CD14-positive monocyte (primary cell): Measurements from ENCODE around the gene UGT1A3. TPM values are rescaled to one million over a fixed set of nuclear protein-coding genes. Genes with fewer than 3 reads are reported as not detected.

ENCODE experiments used
- DNase-seq, 3 donors: peaks; one replicate each; pipeline ENCODE4 v3.0.0-alpha.2; 2011 to 2022
- H2AFZ ChIP-seq: 2 replicates; pipeline ENCODE4 v1.6.0; 2012; ENCODE audit warnings: mild to moderate bottlenecking, low read depth, low read length, inconsistent platforms; ENCODE audit not compliant: insufficient read depth, poor library complexity, severe bottlenecking
- H3K27ac ChIP-seq, 2 donors: 1 replicate in 1 of 2; 2 replicates in 1 of 2; pipeline ENCODE4 v1.5.1; 2012 to 2013; ENCODE audit warnings: low read length in 2 of 2, control low read depth in 1 of 2, inconsistent platforms in 1 of 2, low read depth in 1 of 2, mild to moderate bottlenecking in 1 of 2
- H3K27me3 ChIP-seq, 2 donors: one replicate each; pipeline versions ENCODE4 v1.6.0 to v1.6.1; 2011 to 2013; ENCODE audit warnings: low read length in 2 of 2; ENCODE audit not compliant: control insufficient read depth in 2 of 2, insufficient read depth in 2 of 2
- H3K36me3 ChIP-seq, 2 donors: replicated peaks in 1 of 2; 1 replicate in 1 of 2; 2 replicates in 1 of 2; pipeline versions ENCODE4 v1.5.1 to v1.6.1; 2012 to 2013; ENCODE audit warnings: low read length in 2 of 2, control low read depth in 1 of 2, inconsistent platforms in 1 of 2, mild to moderate bottlenecking in 1 of 2; ENCODE audit not compliant: insufficient read depth in 2 of 2, control insufficient read depth in 1 of 2
- H3K4me1 ChIP-seq, 2 donors: 1 replicate in 1 of 2; 2 replicates in 1 of 2; pipeline versions ENCODE4 v1.5.1 to v1.6.1; 2012 to 2013; ENCODE audit warnings: low read length in 2 of 2, control low read depth in 1 of 2, inconsistent platforms in 1 of 2, mild to moderate bottlenecking in 1 of 2, moderate library complexity in 1 of 2; ENCODE audit not compliant: insufficient read depth in 2 of 2, control insufficient read depth in 1 of 2
- H3K4me2 ChIP-seq: replicated peaks from 2 replicates; pipeline ENCODE3; 2012; ENCODE audit warnings: low read length, moderate library complexity, mild to moderate bottlenecking; ENCODE audit not compliant: poor library complexity, severe bottlenecking; ENCODE audit errors: extremely low read depth
- H3K4me3 ChIP-seq, 3 experiments: fragments of 200-600 bp in 1 of 3; sonication (generic) in 1 of 3; replicated peaks in 1 of 3; 1 replicate in 2 of 3; 2 replicates in 1 of 3; pipeline ENCODE4 v1.5.1; 2011 to 2013; ENCODE audit warnings: low read length in 3 of 3, mild to moderate bottlenecking in 3 of 3, control low read depth in 2 of 3, low read depth in 2 of 3, inconsistent platforms in 1 of 3, moderate library complexity in 1 of 3
- H3K79me2 ChIP-seq: 2 replicates; pipeline ENCODE4 v1.6.0; 2012; ENCODE audit warnings: mild to moderate bottlenecking, control low read depth, inconsistent platforms, low read length, moderate library complexity; ENCODE audit not compliant: insufficient read depth
- H3K9ac ChIP-seq: 2 replicates; pipeline ENCODE4 v1.6.0; 2017; ENCODE audit warnings: low read length, mild to moderate bottlenecking; ENCODE audit not compliant: insufficient read depth, poor library complexity, severe bottlenecking
- H3K9me3 ChIP-seq, 2 donors: replicated peaks in 1 of 2; 1 replicate in 1 of 2; 2 replicates in 1 of 2; pipeline versions ENCODE4 v1.5.1 to v1.6.1; 2012 to 2013; ENCODE audit warnings: low read length in 2 of 2, control low read depth in 1 of 2; ENCODE audit not compliant: control insufficient read depth in 1 of 2, insufficient read depth in 1 of 2
- H4K20me1 ChIP-seq: 2 replicates; pipeline ENCODE4 v1.6.0; 2012; ENCODE audit warnings: mild to moderate bottlenecking, low read length, control low read depth, moderate library complexity; ENCODE audit not compliant: insufficient read depth
- H3K27ac Mint-ChIP-seq, 7 donors: one replicate each; pipeline ENCODE4 v1.8.0; 2020; ENCODE audit warnings: mild to moderate bottlenecking in 7 of 7, mixed read lengths in 7 of 7, moderate library complexity in 6 of 7, inconsistent platforms in 2 of 7
- H3K27me3 Mint-ChIP-seq, 3 donors: one replicate each; pipeline ENCODE4 v1.8.0; 2021 to 2022; ENCODE audit warnings: low read depth in 3 of 3, mild to moderate bottlenecking in 3 of 3, mixed read lengths in 3 of 3, moderate library complexity in 3 of 3, inconsistent platforms in 1 of 3
- H3K36me3 Mint-ChIP-seq, 2 donors: one replicate each; pipeline ENCODE4 v1.8.0; 2020; ENCODE audit warnings: mixed read lengths in 2 of 2, inconsistent platforms in 1 of 2, mild to moderate bottlenecking in 1 of 2
- H3K4me1 Mint-ChIP-seq: one replicate; pipeline ENCODE4 v1.8.0; 2020; ENCODE audit warnings: mild to moderate bottlenecking, mixed read lengths
- H3K4me3 Mint-ChIP-seq, 2 donors: one replicate each; pipeline ENCODE4 v1.8.0; 2020; ENCODE audit warnings: mild to moderate bottlenecking in 2 of 2, mixed read lengths in 2 of 2, moderate library complexity in 1 of 2
- H3K9me3 Mint-ChIP-seq, 7 donors: one replicate each; pipeline ENCODE4 v1.8.0; 2020 to 2022; ENCODE audit warnings: mixed read lengths in 7 of 7, mild to moderate bottlenecking in 6 of 7, moderate library complexity in 6 of 7, inconsistent platforms in 2 of 7
- WGBS: methylation state at CpG from one replicate; pipeline ENCODE4 v1.1.5; 2013; ENCODE audit warnings: missing lambda C conversion rate; ENCODE audit not compliant: insufficient coverage; 5-methylcytosine and 5-hydroxymethylcytosine counted together
- intact Hi-C, 2 donors: fragments of 100-400 bp; cut with micrococcal nuclease; formaldehyde crosslinking; loops; one replicate each; pipeline versions ENCODE4 v1.15.0 to v1.15.1; 2023
- polyA plus RNA-seq, 3 donors: library from polyadenylated mRNA; depleted of rRNA in 1 of 3; unstranded in 2 of 3; stranded (reverse) in 1 of 3; fragments of 300-500 nt in 2 of 3; fragments of >200 nt in 1 of 3; fragmentation: Illumina TruSeq in 2 of 3; gene quantifications; 1 replicate in 2 of 3; 2 replicates in 1 of 3; pipeline ENCODE4 v1.2.3, GENCODE V29; 2012 to 2021
- TF ChIP-seq, protein P1 (sequence below): fragments of 200-600 bp; IDR thresholded peaks from one replicate; pipeline ENCODE4 v1.8.0; 2022; ENCODE audit warnings: antibody characterized with exemption, mild to moderate bottlenecking

The UGT1A3 gene
- polyA plus RNA-seq, 3 donors = not detected

DNA sequence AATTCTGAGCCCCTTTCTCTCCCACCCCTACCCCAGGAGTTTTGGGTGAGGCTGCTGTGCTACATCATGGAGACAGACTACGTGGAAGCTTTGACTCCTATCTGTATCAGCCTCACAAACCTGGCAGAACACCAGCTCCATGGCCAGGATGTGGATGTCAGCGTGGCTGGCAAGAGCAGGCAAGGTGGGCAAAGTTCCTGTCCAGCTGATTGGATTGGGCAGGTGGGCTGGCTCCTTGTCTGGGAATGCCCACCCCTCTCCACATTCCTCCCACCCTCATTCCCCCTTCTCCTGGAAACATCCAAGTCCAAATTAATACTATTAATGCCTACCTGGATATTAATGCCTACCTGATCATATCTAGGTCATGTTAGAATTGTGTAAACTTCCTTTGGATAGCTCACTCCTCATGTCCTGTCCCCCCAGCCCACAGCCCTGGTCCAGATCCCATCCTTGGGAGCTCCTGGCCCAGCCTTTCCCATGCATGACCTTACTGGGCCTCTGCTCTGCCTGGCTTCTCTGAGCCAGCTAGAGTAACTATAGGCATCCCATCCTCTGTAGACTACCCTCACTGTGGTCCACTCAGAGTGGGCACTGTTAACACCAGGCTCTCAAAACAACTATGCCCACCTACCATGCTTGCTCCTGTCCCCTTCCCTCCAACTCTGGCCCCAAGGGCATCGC is 73.4 kb downstream of the UGT1A3 start:
- Mint-ChIP-seq H3K9me3 (peaks cover 0 to 3% (median 0%) of the 10 kb centered on the region in 7 donors), H3K4me1 (no peaks in the 10 kb centered on the region), H3K27me3 (peaks cover 3 to 10% (median 8%) of the 10 kb centered on the region in 3 donors), H3K4me3 (no peak overlapping the region), H3K27ac (peak overlapping the region in 1 of 7 donors; percentile 67), H3K36me3 (no peaks in the 10 kb centered on the region)
- TF ChIP-seq, protein P1, sequence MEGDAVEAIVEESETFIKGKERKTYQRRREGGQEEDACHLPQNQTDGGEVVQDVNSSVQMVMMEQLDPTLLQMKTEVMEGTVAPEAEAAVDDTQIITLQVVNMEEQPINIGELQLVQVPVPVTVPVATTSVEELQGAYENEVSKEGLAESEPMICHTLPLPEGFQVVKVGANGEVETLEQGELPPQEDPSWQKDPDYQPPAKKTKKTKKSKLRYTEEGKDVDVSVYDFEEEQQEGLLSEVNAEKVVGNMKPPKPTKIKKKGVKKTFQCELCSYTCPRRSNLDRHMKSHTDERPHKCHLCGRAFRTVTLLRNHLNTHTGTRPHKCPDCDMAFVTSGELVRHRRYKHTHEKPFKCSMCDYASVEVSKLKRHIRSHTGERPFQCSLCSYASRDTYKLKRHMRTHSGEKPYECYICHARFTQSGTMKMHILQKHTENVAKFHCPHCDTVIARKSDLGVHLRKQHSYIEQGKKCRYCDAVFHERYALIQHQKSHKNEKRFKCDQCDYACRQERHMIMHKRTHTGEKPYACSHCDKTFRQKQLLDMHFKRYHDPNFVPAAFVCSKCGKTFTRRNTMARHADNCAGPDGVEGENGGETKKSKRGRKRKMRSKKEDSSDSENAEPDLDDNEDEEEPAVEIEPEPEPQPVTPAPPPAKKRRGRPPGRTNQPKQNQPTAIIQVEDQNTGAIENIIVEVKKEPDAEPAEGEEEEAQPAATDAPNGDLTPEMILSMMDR = no peak
- Histone ChIP-seq H3K36me3 (no peaks in the 10 kb centered on the region), H3K4me3 (no peak overlapping the region), H3K27me3 (no peaks in the 10 kb centered on the region), H3K9me3 (no peaks in the 10 kb centered on the region), H3K4me2 (no peak overlapping the region), H3K9ac (no peak overlapping the region), H3K4me1 (no peaks in the 10 kb centered on the region), H2AFZ (no peak overlapping the region), H3K27ac (no peak overlapping the region), H4K20me1 (no peaks in the 10 kb centered on the region), H3K79me2 (no peaks in the 10 kb centered on the region)
- DNase-seq = no peak
- intact Hi-C loops = no loop called here
- WGBS = no CpG with 5 or more reads among the region's 3 CpGs

DNA sequence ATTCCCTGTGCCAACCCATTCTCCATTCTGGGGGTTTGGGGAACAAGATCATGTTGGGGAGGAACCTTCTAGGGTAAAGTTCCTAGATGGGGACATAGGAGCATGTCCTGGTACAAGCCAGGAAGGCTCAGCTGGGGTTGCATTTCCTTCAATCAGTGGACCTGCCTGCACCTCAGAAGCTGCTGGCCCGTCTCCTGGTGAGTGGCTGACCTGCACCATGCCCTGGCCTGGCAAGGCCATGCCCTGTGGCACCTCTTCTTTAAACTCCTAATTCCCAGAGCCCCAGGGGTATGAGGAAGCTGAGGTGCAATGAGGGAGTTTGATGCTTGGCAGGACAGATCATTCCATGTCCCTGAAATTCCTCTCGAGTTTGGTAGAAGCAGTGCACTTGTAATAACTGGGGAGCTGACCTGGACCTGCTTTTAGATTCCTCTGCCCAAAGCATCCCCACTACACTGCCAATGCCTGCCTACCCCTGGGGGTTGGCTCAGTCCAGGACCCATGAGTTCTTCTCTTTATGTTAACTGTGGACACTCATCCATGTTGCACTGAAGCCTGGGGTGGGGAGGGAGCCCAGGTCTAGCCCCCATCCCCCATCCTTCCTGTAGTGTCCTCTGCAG is 74.6 kb downstream of the UGT1A3 start:
- no peaks in the 10 kb centered on the region for H3K79me2 ChIP-seq
- H3K36me3 ChIP-seq = no peaks in the 10 kb centered on the region
- H3K4me3 ChIP-seq = no peak overlapping the region
- no peak overlapping the region for H3K4me2 ChIP-seq
- TF ChIP-seq, protein P1 = no peak
- no peak overlapping the region for H3K9ac ChIP-seq
- no peak overlapping the region for H3K4me3 Mint-ChIP-seq
- H3K4me1 ChIP-seq = no peaks in the 10 kb centered on the region
- H3K9me3 ChIP-seq = no peaks in the 10 kb centered on the region
- peaks cover 3 to 10% (median 8%) of the 10 kb centered on the region in 3 donors for H3K27me3 Mint-ChIP-seq
- no peaks in the 10 kb centered on the region for H3K4me1 Mint-ChIP-seq
- H3K36me3 Mint-ChIP-seq = no peaks in the 10 kb centered on the region
- DNase-seq = no peak
- H4K20me1 ChIP-seq = no peaks in the 10 kb centered on the region
- H3K27ac ChIP-seq = no peak overlapping the region
- peaks cover 0 to 2% (median 1%) of the 10 kb centered on the region in 7 donors for H3K9me3 Mint-ChIP-seq
- H3K27me3 ChIP-seq = no peaks in the 10 kb centered on the region
- H2AFZ ChIP-seq = no peak overlapping the region
- WGBS = no CpG with 5 or more reads among the region's 2 CpGs
- intact Hi-C loops = no loop called here
- H3K27ac Mint-ChIP-seq = no peak overlapping the region
